H9 (cell line): ENCODE measurements around the gene WDR7. TPM values are rescaled to one million over a fixed set of nuclear protein-coding genes. Genes with fewer than 3 reads are reported as not detected.

Experiments
- DNase-seq: peaks from one replicate; pipeline ENCODE4 v3.0.0-alpha.2; 2017
- H2AFZ ChIP-seq: one replicate; pipeline ENCODE4 v1.6.1; 2013; ENCODE audit warnings: mild to moderate bottlenecking, low read length, control low read depth, moderate library complexity
- H2AK5ac ChIP-seq: 2 replicates; pipeline ENCODE4 v1.6.1; 2013; ENCODE audit warnings: low read length, control low read depth, mixed read lengths; ENCODE audit not compliant: insufficient read length
- H2BK120ac ChIP-seq: one replicate; pipeline ENCODE4 v1.6.1; 2013; ENCODE audit warnings: low read depth, mild to moderate bottlenecking, low read length, control low read depth, inconsistent platforms; ENCODE audit not compliant: poor library complexity, severe bottlenecking
- H2BK12ac ChIP-seq: 2 replicates; pipeline ENCODE4 v1.6.1; 2013; ENCODE audit warnings: low read length, control low read depth, mixed read lengths, low read depth; ENCODE audit not compliant: insufficient read length
- H2BK15ac ChIP-seq: 2 replicates; pipeline ENCODE4 v1.6.1; 2013; ENCODE audit warnings: low read depth, low read length, control low read depth
- H2BK20ac ChIP-seq: one replicate; pipeline ENCODE4 v1.6.1; 2013; ENCODE audit warnings: low read depth, mild to moderate bottlenecking, low read length, control low read depth, inconsistent platforms; ENCODE audit not compliant: poor library complexity, severe bottlenecking
- H2BK5ac ChIP-seq: 2 replicates; pipeline ENCODE4 v1.6.1; 2013; ENCODE audit warnings: low read length, control low read depth, mixed read lengths; ENCODE audit not compliant: insufficient read length
- H3K14ac ChIP-seq: 2 replicates; pipeline ENCODE4 v1.6.1; 2013; ENCODE audit warnings: low read length, control low read depth; ENCODE audit not compliant: insufficient read depth
- H3K18ac ChIP-seq: 2 replicates; pipeline ENCODE4 v1.6.1; 2013; ENCODE audit warnings: low read depth, mild to moderate bottlenecking, mixed read lengths, low read length, control low read depth; ENCODE audit not compliant: insufficient read length
- H3K23ac ChIP-seq: 2 replicates; pipeline ENCODE4 v1.6.1; 2013; ENCODE audit warnings: low read length, control low read depth, mixed read lengths, low read depth; ENCODE audit not compliant: insufficient read length
- H3K23me2 ChIP-seq: 2 replicates; pipeline ENCODE4 v1.6.1; 2013; ENCODE audit warnings: low read depth, mild to moderate bottlenecking, mixed read lengths, low read length, control low read depth; ENCODE audit not compliant: insufficient read length, poor library complexity, severe bottlenecking
- H3K27ac ChIP-seq: 2 replicates; pipeline ENCODE4 v1.5.1; 2013; ENCODE audit warnings: low read length, control low read depth, mixed read lengths, low read depth; ENCODE audit not compliant: insufficient read length
- H3K27me3 ChIP-seq: 2 replicates; pipeline ENCODE4 v1.6.1; 2013; ENCODE audit warnings: low read length, control low read depth, inconsistent platforms; ENCODE audit not compliant: insufficient read depth
- H3K4ac ChIP-seq: 2 replicates; pipeline ENCODE4 v1.6.1; 2013; ENCODE audit warnings: low read depth, mild to moderate bottlenecking, control low read depth, inconsistent platforms, low read length, moderate library complexity
- H3K4me1 ChIP-seq: 2 replicates; pipeline ENCODE4 v1.6.1; 2013; ENCODE audit warnings: low read length, control low read depth, inconsistent platforms; ENCODE audit not compliant: insufficient read depth
- H3K4me2 ChIP-seq: 2 replicates; pipeline ENCODE4 v1.6.1; 2013; ENCODE audit warnings: low read length, control low read depth, mixed read lengths; ENCODE audit not compliant: insufficient read length, insufficient read depth
- H3K56ac ChIP-seq: 2 replicates; pipeline ENCODE4 v1.6.1; 2013; ENCODE audit warnings: low read depth, mild to moderate bottlenecking, mixed read lengths, low read length, control low read depth; ENCODE audit not compliant: insufficient read length
- H3K79me1 ChIP-seq: 2 replicates; pipeline ENCODE4 v1.6.1; 2013; ENCODE audit warnings: low read depth, mild to moderate bottlenecking, moderate library complexity, low read length, control low read depth, inconsistent platforms; ENCODE audit not compliant: insufficient read depth, poor library complexity, severe bottlenecking
- H3K79me2 ChIP-seq: 2 replicates; pipeline ENCODE4 v1.6.1; 2013; ENCODE audit warnings: low read length, control low read depth, inconsistent platforms; ENCODE audit not compliant: insufficient read depth
- H3K9ac ChIP-seq: 2 replicates; pipeline ENCODE4 v1.6.1; 2013; ENCODE audit warnings: low read length, control low read depth, mixed read lengths; ENCODE audit not compliant: insufficient read length; ENCODE audit errors: extremely low read depth
- H3K9me3 ChIP-seq: one replicate; pipeline ENCODE4 v1.6.1; 2013; ENCODE audit warnings: low read depth, low read length, inconsistent platforms; ENCODE audit not compliant: control insufficient read depth
- H3T11ph ChIP-seq: one replicate; pipeline ENCODE4 v1.6.1; 2013; ENCODE audit warnings: mild to moderate bottlenecking, low read length, control low read depth, inconsistent platforms
- H4K20me1 ChIP-seq: one replicate; pipeline ENCODE4 v1.6.1; 2013; ENCODE audit not compliant: control insufficient read depth, insufficient read length, insufficient read depth
- H4K5ac ChIP-seq: 2 replicates; pipeline ENCODE4 v1.6.1; 2013; ENCODE audit warnings: low read depth, mild to moderate bottlenecking, mixed read lengths, low read length, control low read depth; ENCODE audit not compliant: insufficient read length
- H4K8ac ChIP-seq: replicated peaks from 2 replicates; pipeline ENCODE4 v1.6.1; 2013; ENCODE audit warnings: low read length, control low read depth, mixed read lengths, low read depth; ENCODE audit not compliant: insufficient read length
- H4K91ac ChIP-seq: 2 replicates; pipeline ENCODE4 v1.6.1; 2013; ENCODE audit warnings: low read depth, mild to moderate bottlenecking, moderate library complexity, mixed read lengths, low read length, control low read depth; ENCODE audit not compliant: insufficient read length
- H3K27ac Mint-ChIP-seq, 3 experiments: 2 replicates in 2 of 3; 3 replicates in 1 of 3; pipeline ENCODE4 v1.8.0; 2020 to 2021; ENCODE audit warnings: mixed read lengths in 3 of 3, mild to moderate bottlenecking in 1 of 3, moderate library complexity in 1 of 3
- H3K27me3 Mint-ChIP-seq: 2 replicates; pipeline ENCODE4 v1.8.0; 2021; ENCODE audit warnings: low read depth, mild to moderate bottlenecking, moderate library complexity, mixed read lengths
- H3K36me3 Mint-ChIP-seq, 3 experiments: 2 replicates in 2 of 3; 3 replicates in 1 of 3; pipeline ENCODE4 v1.8.0; 2020 to 2021; ENCODE audit warnings: low read depth in 3 of 3, mixed read lengths in 3 of 3; ENCODE audit not compliant: insufficient read depth in 1 of 3
- H3K4me1 Mint-ChIP-seq, 2 experiments: 2 replicates each; pipeline ENCODE4 v1.8.0; 2020; ENCODE audit warnings: mixed read lengths in 2 of 2
- H3K4me3 Mint-ChIP-seq, 2 experiments: 2 replicates in 1 of 2; 3 replicates in 1 of 2; pipeline ENCODE4 v1.8.0; 2020 to 2021; ENCODE audit warnings: mild to moderate bottlenecking in 2 of 2, mixed read lengths in 2 of 2, moderate library complexity in 1 of 2
- H3K9me3 Mint-ChIP-seq, 2 experiments: 2 replicates in 1 of 2; 3 replicates in 1 of 2; pipeline ENCODE4 v1.8.0; 2020; ENCODE audit warnings: mild to moderate bottlenecking in 2 of 2, mixed read lengths in 2 of 2, moderate library complexity in 1 of 2
- CTCF ChIP-seq: fragments of 200-600 bp; sonication (generic); conservative IDR thresholded peaks from 3 replicates; pipeline ENCODE4 v1.8.0; 2021; ENCODE audit warnings: antibody characterized with exemption, mild to moderate bottlenecking
- WGBS: extraction: QIAGEN DNeasy Blood & Tissue Kit; methylation state at CpG from one replicate; pipeline ENCODE4 v1.1.7; 2013; ENCODE audit warnings: missing lambda C conversion rate, low lambda C conversion rate, mixed read lengths; ENCODE audit not compliant: insufficient read length; ENCODE audit errors: extremely low coverage; 5-methylcytosine and 5-hydroxymethylcytosine counted together
- total RNA-seq: library from RNA; stranded (reverse); gene quantifications from 2 replicates; pipeline ENCODE4 v1.2.1, GENCODE V29; 2021

Gene WDR7
- total RNA-seq, 1 experiment from 2014 or later, result 14.8 TPM

- no peak overlapping the region for H3K27ac ChIP-seq
- H2AFZ ChIP-seq, result no peak overlapping the region
- no peak overlapping the region for H2BK120ac ChIP-seq
- no peaks in the 10 kb centered on the region for H3K4me1 ChIP-seq
- H3K9me3 Mint-ChIP-seq, result no peaks in the 10 kb centered on the region
- no peaks in the 10 kb centered on the region for H3K27me3 Mint-ChIP-seq
- no peak for DNase-seq
- H2BK15ac ChIP-seq, result no peak overlapping the region
- H3K27ac Mint-ChIP-seq, result no peak overlapping the region; a peak in 1 of 7 replicates
- H3K23ac ChIP-seq, result no peak overlapping the region
- no peaks in the 10 kb centered on the region for H3K9me3 ChIP-seq
- no peak overlapping the region for H2BK5ac ChIP-seq
- no peaks in the 10 kb centered on the region for H3K79me2 ChIP-seq
- H3K4me3 Mint-ChIP-seq, result no peak overlapping the region
- H3K23me2 ChIP-seq, result no peaks in the 10 kb centered on the region
- H3K27me3 ChIP-seq, result no peaks in the 10 kb centered on the region
- H2BK20ac ChIP-seq, result no peak overlapping the region
- no peak overlapping the region for H3K14ac ChIP-seq
- no peak overlapping the region for H3K4ac ChIP-seq
- H4K91ac ChIP-seq, result no peak overlapping the region
- no peak overlapping the region for H3K4me2 ChIP-seq
- H4K20me1 ChIP-seq, result no peaks in the 10 kb centered on the region
- peaks cover 2% of the 10 kb centered on the region for H3K79me1 ChIP-seq
- no peak overlapping the region for H3K18ac ChIP-seq
- no peak for TF ChIP-seq CTCF
- no peak overlapping the region for H4K5ac ChIP-seq
- H4K8ac ChIP-seq, result no peak overlapping the region
- no peak overlapping the region for H3K9ac ChIP-seq
- no peak overlapping the region for H3K56ac ChIP-seq
- no peak overlapping the region for H3T11ph ChIP-seq
- H2AK5ac ChIP-seq, result no peak overlapping the region
- no peaks in the 10 kb centered on the region for H3K36me3 Mint-ChIP-seq
- WGBS, result no CpG with 5 or more reads among the region's 5 CpGs
- peaks cover 8 to 10% of the 10 kb centered on the region in 2 experiments for H3K4me1 Mint-ChIP-seq
- H2BK12ac ChIP-seq, result no peak overlapping the region
Measured at GRCh38 chr18:56662502-56662901, 11.3 kb downstream of the WDR7 start.
